ENCODE data around the gene ANKRD24. TPM values are rescaled to one million over a fixed set of nuclear protein-coding genes. Genes with fewer than 3 reads are reported as not detected.
A peak's percentile ranks its signal among the peaks of the same experiment; 100 is the strongest.
"Not testable (repeated sequence)": the region's sequence is repeated elsewhere in the genome, so short reads cannot be mapped to it uniquely, and the experiment has no call there.

Gene ANKRD24
- total RNA-seq (2013) = 0.25 TPM
- polyA plus RNA-seq (under 1 TPM in 2 of 3 donors, not detected in 1; 0.07 to 0.79 TPM), polyA minus RNA-seq (0.28 and 0.56 TPM in 2 replicates), total RNA-seq (0.17 to 1.2 (median 0.52) reads per million in 11 experiments)

DNA sequence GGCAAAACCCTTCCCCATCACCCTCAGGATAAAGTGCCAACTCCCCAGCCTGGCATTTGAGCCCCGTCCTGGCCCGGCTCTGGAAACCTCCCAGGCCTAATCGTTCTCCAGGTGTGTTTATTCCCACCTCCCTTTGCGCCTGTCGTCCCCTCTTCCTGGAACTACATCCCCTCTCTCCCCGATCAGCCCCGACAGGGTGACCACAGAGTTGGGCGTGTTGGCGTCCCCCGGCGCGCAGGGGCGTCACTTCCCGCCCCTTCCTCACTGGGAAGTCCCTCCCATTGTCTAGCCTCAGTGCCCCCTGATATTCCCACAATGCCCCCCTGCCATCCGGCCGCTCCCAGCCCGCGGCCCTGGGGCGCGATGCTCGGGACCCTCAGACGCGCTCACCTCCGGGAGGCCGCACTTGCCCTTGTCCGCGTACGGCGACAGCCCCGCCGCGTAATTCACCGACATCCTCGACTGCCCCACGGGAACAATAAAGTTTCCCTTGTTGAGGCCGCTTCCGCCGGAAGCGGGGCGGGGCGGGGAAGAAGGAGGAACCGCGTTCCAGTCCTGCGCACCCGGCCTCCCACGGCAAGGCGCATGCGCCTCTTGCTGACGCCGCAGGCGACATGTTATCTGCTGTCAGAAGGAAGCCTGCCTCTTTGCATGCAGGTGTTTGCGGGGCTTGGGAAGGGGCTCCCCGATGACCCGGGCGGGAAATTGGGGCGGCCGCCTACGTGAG lies at the start of gene ANKRD24, which contains the start of gene SIRT6:
Gene ANKRD24 (plus strand): TSS at position 606 of the 727 bp plus-strand sequence. CDS start 3,737 bp downstream, outside the sequence.
Gene SIRT6 (minus strand): TSS at position 480 of the 727 bp plus-strand sequence. CDS start 24 bp downstream, at position 456.
- Mint-ChIP-seq H3K9me3 (peaks cover 0 to 2% (median 0%) of the 10 kb centered on the region in 7 donors), H3K4me1 (peaks cover 36% of the 10 kb centered on the region), H3K4me3 (peak within 1 kb of the TSS; percentile 91 to 98), H3K36me3 (peaks cover 20 to 35% of the 10 kb centered on the region in 2 donors), H3K27ac (peak within 1 kb of the TSS; percentile 91 to 96 (median 94)), H3K27me3 (ENCODE audit: low read depth in 3 of 3) (peaks cover 0 to 4% (median 0%) of the 10 kb centered on the region in 3 donors)
- peaks cover 8% of the 10 kb centered on the region for H4K20me1 ChIP-seq (ENCODE audit: insufficient read depth, low read length)
- H3K4me1 ChIP-seq (ENCODE audit: control insufficient read depth in 1 of 2, insufficient read depth in 2 of 2, low read length in 2 of 2) = peaks cover 28 to 42% of the 10 kb centered on the region in 2 donors
- peak within 1 kb of the TSS; percentile 59 to 94 (median 87) for H3K4me3 ChIP-seq (replicated peaks in 1 of 3; ENCODE audit: low read depth in 2 of 3, low read length in 3 of 3)
- H3K4me2 ChIP-seq (replicated peaks; ENCODE audit: extremely low read depth, low read length, poor library complexity, severe bottlenecking) = peak within 1 kb of the TSS; percentile 99
- no peaks in the 10 kb centered on the region for H3K9me3 ChIP-seq (replicated peaks in 1 of 2; ENCODE audit: control insufficient read depth in 1 of 2, insufficient read depth in 1 of 2, low read length in 2 of 2)
- H3K79me2 ChIP-seq (ENCODE audit: insufficient read depth, low read length) = peaks cover 21% of the 10 kb centered on the region
- H3K36me3 ChIP-seq (replicated peaks in 1 of 2; ENCODE audit: control insufficient read depth in 1 of 2, insufficient read depth in 2 of 2, low read length in 2 of 2) = peaks cover 20 to 29% of the 10 kb centered on the region in 2 donors
- under 1% methylated on average over 57 of the region's 58 CpGs for WGBS (ENCODE audit: insufficient coverage)
- intact Hi-C loops (cut with micrococcal nuclease) = loop anchor here in 1 of 2 donors (2.0 kb wide), 1 partner anchor 195 kb away; no protein-coding TSS in a partner anchor
- peak; percentile 96 to 97 (median 96) for DNase-seq
- TF ChIP-seq, protein P1, sequence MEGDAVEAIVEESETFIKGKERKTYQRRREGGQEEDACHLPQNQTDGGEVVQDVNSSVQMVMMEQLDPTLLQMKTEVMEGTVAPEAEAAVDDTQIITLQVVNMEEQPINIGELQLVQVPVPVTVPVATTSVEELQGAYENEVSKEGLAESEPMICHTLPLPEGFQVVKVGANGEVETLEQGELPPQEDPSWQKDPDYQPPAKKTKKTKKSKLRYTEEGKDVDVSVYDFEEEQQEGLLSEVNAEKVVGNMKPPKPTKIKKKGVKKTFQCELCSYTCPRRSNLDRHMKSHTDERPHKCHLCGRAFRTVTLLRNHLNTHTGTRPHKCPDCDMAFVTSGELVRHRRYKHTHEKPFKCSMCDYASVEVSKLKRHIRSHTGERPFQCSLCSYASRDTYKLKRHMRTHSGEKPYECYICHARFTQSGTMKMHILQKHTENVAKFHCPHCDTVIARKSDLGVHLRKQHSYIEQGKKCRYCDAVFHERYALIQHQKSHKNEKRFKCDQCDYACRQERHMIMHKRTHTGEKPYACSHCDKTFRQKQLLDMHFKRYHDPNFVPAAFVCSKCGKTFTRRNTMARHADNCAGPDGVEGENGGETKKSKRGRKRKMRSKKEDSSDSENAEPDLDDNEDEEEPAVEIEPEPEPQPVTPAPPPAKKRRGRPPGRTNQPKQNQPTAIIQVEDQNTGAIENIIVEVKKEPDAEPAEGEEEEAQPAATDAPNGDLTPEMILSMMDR (IDR thresholded peaks at IDR 0.05) = no peak
- H3K27me3 ChIP-seq (ENCODE audit: control insufficient read depth in 2 of 2, insufficient read depth in 2 of 2, low read length in 2 of 2) = no peaks in the 10 kb centered on the region
- H2AFZ ChIP-seq (ENCODE audit: insufficient read depth, low read depth, low read length, poor library complexity, severe bottlenecking) = peak within 1 kb of the TSS; percentile 91
- H3K9ac ChIP-seq (ENCODE audit: insufficient read depth, low read length, poor library complexity, severe bottlenecking) = peak within 1 kb of the TSS; percentile 88
- H3K27ac ChIP-seq (ENCODE audit: low read depth in 1 of 2, low read length in 2 of 2) = peak within 1 kb of the TSS; percentile 43 to 88

DNA sequence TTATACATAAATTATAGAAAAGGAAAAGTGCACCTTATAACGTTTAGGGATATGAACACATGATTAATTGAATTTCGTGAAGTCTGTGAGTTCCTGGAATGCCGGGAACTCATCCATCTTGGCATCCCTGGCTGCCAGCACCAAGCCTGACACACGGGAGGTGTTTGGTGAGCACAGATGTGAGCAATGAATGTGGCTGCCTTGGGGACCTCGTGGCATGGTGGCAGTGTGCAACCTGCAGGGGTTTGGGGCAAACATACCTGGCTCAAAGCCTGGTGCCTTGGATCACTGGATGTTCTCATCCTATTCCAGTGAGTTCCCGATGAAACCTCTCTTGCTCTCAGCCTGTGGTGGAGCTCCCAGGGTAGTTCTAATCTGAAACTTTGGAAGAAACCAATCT lies 48.1 kb upstream of the ANKRD24 start:
- Histone ChIP-seq H3K9me3 (replicated peaks in 1 of 2; ENCODE audit: control insufficient read depth in 1 of 2, insufficient read depth in 1 of 2, low read length in 2 of 2) (no peaks in the 10 kb centered on the region), H3K36me3 (replicated peaks in 1 of 2; ENCODE audit: control insufficient read depth in 1 of 2, insufficient read depth in 2 of 2, low read length in 2 of 2) (no peaks in the 10 kb centered on the region), H2AFZ (ENCODE audit: insufficient read depth, low read depth, low read length, poor library complexity, severe bottlenecking) (no peak overlapping the region), H3K27ac (ENCODE audit: low read depth in 1 of 2, low read length in 2 of 2) (no peak overlapping the region), H4K20me1 (ENCODE audit: insufficient read depth, low read length) (no peaks in the 10 kb centered on the region), H3K27me3 (ENCODE audit: control insufficient read depth in 2 of 2, insufficient read depth in 2 of 2, low read length in 2 of 2) (peaks cover 0 to 2% of the 10 kb centered on the region in 2 donors), H3K9ac (ENCODE audit: insufficient read depth, low read length, poor library complexity, severe bottlenecking) (no peak overlapping the region), H3K4me3 (replicated peaks in 1 of 3; ENCODE audit: low read depth in 2 of 3, low read length in 3 of 3) (no peak overlapping the region), H3K79me2 (ENCODE audit: insufficient read depth, low read length) (no peaks in the 10 kb centered on the region), H3K4me1 (ENCODE audit: control insufficient read depth in 1 of 2, insufficient read depth in 2 of 2, low read length in 2 of 2) (no peaks in the 10 kb centered on the region), H3K4me2 (replicated peaks; ENCODE audit: extremely low read depth, low read length, poor library complexity, severe bottlenecking) (no peak overlapping the region)
- intact Hi-C loops (cut with micrococcal nuclease) = no loop called here
- no peaks in the 10 kb centered on the region for H3K4me1 Mint-ChIP-seq
- H3K9me3 Mint-ChIP-seq = peaks cover 0 to 4% (median 0%) of the 10 kb centered on the region in 7 donors
- no peak overlapping the region for H3K27ac Mint-ChIP-seq
- 67% methylated on average over 6 of the region's 6 CpGs for WGBS (ENCODE audit: insufficient coverage)
- no peaks in the 10 kb centered on the region for H3K36me3 Mint-ChIP-seq
- TF ChIP-seq, protein P1 (IDR thresholded peaks at IDR 0.05) = no peak
- H3K4me3 Mint-ChIP-seq = no peak overlapping the region
- H3K27me3 Mint-ChIP-seq (ENCODE audit: low read depth in 3 of 3) = peaks cover 8 to 16% (median 12%) of the 10 kb centered on the region in 3 donors
- DNase-seq = no peak

DNA sequence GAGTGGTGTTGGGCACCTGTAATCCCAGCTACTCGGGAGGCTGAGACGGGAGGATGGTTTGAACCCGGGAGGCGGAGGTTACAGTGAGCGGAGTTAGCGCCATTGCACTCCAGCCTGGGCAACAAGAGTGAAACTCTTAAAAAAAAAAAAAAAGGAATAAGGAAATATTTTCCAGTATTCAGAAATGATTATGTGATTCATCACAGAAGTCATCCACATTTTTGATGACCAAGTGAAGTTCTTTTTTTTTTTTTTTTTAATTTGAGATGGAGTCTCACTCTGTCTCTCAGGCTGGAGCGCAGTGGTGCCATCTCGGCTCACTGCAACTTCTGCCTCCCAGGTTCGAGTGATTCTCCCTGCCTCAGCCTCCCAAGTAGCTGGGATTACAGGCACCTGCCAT lies 47.1 kb upstream of the ANKRD24 start:
- DNase-seq; intact Hi-C loops (cut with micrococcal nuclease); H3K4me3 Mint-ChIP-seq; H3K9me3 ChIP-seq (replicated peaks in 1 of 2; ENCODE audit: control insufficient read depth in 1 of 2, insufficient read depth in 1 of 2, low read length in 2 of 2); H3K36me3 ChIP-seq (replicated peaks in 1 of 2; ENCODE audit: control insufficient read depth in 1 of 2, insufficient read depth in 2 of 2, low read length in 2 of 2); H3K9ac ChIP-seq (ENCODE audit: insufficient read depth, low read length, poor library complexity, severe bottlenecking); H3K27ac ChIP-seq (ENCODE audit: low read depth in 1 of 2, low read length in 2 of 2); H3K27me3 ChIP-seq (ENCODE audit: control insufficient read depth in 2 of 2, insufficient read depth in 2 of 2, low read length in 2 of 2); H2AFZ ChIP-seq (ENCODE audit: insufficient read depth, low read depth, low read length, poor library complexity, severe bottlenecking); H3K4me2 ChIP-seq (replicated peaks; ENCODE audit: extremely low read depth, low read length, poor library complexity, severe bottlenecking); H4K20me1 ChIP-seq (ENCODE audit: insufficient read depth, low read length); H3K27ac Mint-ChIP-seq; H3K36me3 Mint-ChIP-seq; H3K9me3 Mint-ChIP-seq; H3K4me1 ChIP-seq (ENCODE audit: control insufficient read depth in 1 of 2, insufficient read depth in 2 of 2, low read length in 2 of 2); H3K4me3 ChIP-seq (replicated peaks in 1 of 3; ENCODE audit: low read depth in 2 of 3, low read length in 3 of 3); H3K79me2 ChIP-seq (ENCODE audit: insufficient read depth, low read length); H3K4me1 Mint-ChIP-seq: not testable (repeated sequence)
- H3K27me3 Mint-ChIP-seq (ENCODE audit: low read depth in 3 of 3) = peaks cover 4 to 15% (median 11%) of the 10 kb centered on the region in 3 donors
- 100% methylated on average over 1 of the region's 9 CpGs for WGBS (ENCODE audit: insufficient coverage)

Measured in CD14-positive monocyte (primary cell).